Ascending aorta (tissue), 2 donors: ENCODE results near the gene SPON1. TPM values are rescaled to one million over a fixed set of nuclear protein-coding genes. Genes with fewer than 3 reads are reported as not detected.

Experiments
- DNase-seq, 2 donors: peaks; one replicate each; pipeline ENCODE4 v3.0.0-alpha.2; 2019; ENCODE audit warnings: low spot score in 2 of 2
- H3K27ac ChIP-seq, 2 donors: fragments of 200-600 bp; sonication (generic); one replicate each; pipeline ENCODE4 v1.5.1; 2016 to 2017; ENCODE audit warnings: mild to moderate bottlenecking in 1 of 2
- H3K27me3 ChIP-seq: fragments of 200-600 bp; sonication (generic); one replicate; pipeline ENCODE4 v1.5.1; 2017
- H3K36me3 ChIP-seq, 2 donors: fragments of 200-600 bp; sonication (generic); one replicate each; pipeline ENCODE4 v1.5.1; 2016
- H3K4me1 ChIP-seq, 2 donors: fragments of 200-600 bp; sonication (generic); one replicate each; pipeline ENCODE4 v1.5.1; 2016 to 2017; ENCODE audit warnings: mild to moderate bottlenecking in 1 of 2
- H3K4me3 ChIP-seq, 2 donors: fragments of 200-600 bp; sonication (generic); one replicate each; pipeline ENCODE4 v1.5.1; 2016 to 2017; ENCODE audit warnings: mild to moderate bottlenecking in 1 of 2
- H3K9me3 ChIP-seq, 2 donors: fragments of 200-600 bp; sonication (generic); one replicate each; pipeline ENCODE4 v1.5.1; 2016
- intact Hi-C: fragments of 100-400 bp; cut with DNase I; formaldehyde crosslinking; loops from one replicate; pipeline ENCODE4 v1.15.1; 2023
- total RNA-seq: library from RNA; depleted of rRNA; stranded (reverse); fragments of >200 nt; gene quantifications from one replicate; pipeline ENCODE4 v1.1.0, GENCODE V29; 2016
- TF ChIP-seq, protein P1 (sequence below), 3 experiments: fragments of 200-600 bp in 2 of 3; fragments of 450-650 bp in 1 of 3; sonication (generic) in 2 of 3; IDR thresholded peaks; one replicate each; pipeline ENCODE4 v1.5.1; 2016 to 2019; ENCODE audit warnings: antibody characterized with exemption in 3 of 3, mild to moderate bottlenecking in 1 of 3, moderate library complexity in 1 of 3

Gene SPON1
- total RNA-seq, 1 donor from 2014 or later, result 37.8 TPM

DNA sequence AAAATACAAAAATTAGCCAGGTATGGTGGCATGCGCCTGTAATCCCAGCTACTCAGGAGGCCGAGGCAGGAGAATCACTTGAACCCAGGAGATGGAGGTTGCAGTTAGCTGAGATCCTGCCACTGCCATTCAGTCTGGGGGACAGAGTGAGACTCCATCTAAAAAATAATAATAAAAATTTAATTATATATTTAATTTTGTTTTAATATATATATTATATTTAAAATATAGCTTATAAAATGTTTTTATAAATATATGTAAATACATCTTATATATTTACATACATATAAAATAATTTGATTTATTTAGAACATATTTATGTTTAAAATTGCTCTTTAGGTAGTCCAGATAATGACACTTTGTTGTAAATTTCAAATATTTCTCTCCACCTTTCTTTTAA, 82.9 kb downstream of the SPON1 start:
- Histone ChIP-seq H3K4me3 (no peak overlapping the region), H3K27me3 (no peaks in the 10 kb centered on the region), H3K4me1 (peaks cover 0 to 3% of the 10 kb centered on the region in 2 donors), H3K9me3 (no peaks in the 10 kb centered on the region), H3K27ac (no peak overlapping the region), H3K36me3 (no peaks in the 10 kb centered on the region)
- intact Hi-C loops, result no loop called here
- no peak for DNase-seq
- TF ChIP-seq, protein P1, sequence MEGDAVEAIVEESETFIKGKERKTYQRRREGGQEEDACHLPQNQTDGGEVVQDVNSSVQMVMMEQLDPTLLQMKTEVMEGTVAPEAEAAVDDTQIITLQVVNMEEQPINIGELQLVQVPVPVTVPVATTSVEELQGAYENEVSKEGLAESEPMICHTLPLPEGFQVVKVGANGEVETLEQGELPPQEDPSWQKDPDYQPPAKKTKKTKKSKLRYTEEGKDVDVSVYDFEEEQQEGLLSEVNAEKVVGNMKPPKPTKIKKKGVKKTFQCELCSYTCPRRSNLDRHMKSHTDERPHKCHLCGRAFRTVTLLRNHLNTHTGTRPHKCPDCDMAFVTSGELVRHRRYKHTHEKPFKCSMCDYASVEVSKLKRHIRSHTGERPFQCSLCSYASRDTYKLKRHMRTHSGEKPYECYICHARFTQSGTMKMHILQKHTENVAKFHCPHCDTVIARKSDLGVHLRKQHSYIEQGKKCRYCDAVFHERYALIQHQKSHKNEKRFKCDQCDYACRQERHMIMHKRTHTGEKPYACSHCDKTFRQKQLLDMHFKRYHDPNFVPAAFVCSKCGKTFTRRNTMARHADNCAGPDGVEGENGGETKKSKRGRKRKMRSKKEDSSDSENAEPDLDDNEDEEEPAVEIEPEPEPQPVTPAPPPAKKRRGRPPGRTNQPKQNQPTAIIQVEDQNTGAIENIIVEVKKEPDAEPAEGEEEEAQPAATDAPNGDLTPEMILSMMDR (IDR thresholded peaks at IDR 0.05), result no peak

DNA sequence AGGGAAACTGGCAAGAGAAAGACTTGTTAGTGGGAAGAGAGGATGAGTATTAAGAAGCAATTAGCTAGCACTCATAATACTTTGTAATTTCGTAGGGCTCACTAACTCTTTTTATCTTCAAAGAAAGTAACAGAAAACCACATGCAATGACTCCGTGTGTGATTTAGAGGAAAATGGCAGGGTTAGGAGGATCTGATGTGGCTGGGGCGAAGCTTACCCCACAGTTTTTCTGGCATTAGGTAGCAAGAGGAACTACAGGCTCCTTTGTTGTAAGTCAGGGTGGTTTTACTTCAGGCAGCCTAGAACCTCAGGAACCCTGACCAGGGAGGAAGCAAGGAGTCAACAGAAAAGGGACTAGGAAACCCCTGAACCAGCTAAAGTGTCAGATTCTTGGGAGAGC, 89.7 kb downstream of the SPON1 start:
- H3K4me1 ChIP-seq, result no peaks in the 10 kb centered on the region
- no peaks in the 10 kb centered on the region for H3K36me3 ChIP-seq
- H3K9me3 ChIP-seq, result no peaks in the 10 kb centered on the region
- H3K27ac ChIP-seq, result no peak overlapping the region
- no peaks in the 10 kb centered on the region for H3K27me3 ChIP-seq
- DNase-seq, result no peak
- TF ChIP-seq, protein P1 (IDR thresholded peaks at IDR 0.05), result no peak
- intact Hi-C loops, result no loop called here
- no peak overlapping the region for H3K4me3 ChIP-seq

DNA sequence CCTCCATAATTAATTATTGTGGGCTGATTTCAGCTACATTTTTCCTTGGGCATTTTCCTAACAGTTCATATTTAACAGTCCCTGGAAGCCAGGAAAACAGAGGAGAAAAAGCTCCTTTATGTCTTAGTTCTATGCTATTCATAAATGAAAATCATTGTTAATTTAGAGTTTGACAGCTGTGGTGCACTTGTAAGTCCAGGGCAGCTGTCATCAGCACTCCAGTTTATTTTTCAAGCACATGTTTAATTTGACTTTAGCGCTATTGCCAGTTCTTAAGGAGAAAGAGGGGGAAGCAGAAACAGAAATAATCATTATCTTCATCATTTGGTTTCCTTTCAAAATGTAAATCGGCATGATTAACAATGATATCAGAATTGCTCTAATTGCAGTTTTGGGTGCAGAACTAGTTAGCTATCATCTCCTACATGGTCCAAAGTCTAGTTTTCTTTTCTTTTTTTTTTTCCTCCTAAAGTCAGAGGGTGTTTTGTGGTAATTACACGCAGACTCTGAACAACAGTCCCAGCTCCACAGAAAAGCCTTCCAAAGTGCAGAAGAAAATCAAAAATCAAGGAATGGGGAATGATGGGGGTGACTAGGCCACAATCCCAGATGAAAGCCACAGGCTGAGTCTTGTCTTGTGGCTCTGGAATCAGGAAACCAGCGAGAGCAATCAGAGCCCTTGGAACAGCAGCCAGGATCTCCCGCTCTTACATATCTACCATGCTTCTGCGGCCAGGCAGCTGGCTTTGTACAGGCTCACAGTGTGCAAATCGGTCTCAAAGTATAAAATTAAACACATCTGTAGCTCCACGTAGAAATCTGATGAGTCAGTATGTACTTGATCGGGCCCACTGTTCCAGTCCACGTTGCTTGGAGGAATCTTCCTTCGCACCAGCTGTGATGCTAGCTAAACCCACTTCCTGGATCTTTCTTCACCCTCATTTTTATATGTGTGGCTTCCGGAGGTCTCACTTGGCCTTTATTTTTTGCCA, 91.9 kb downstream of the SPON1 start:
- no peaks in the 10 kb centered on the region for H3K27me3 ChIP-seq
- H3K4me1 ChIP-seq, result no peaks in the 10 kb centered on the region
- DNase-seq, result no peak
- H3K27ac ChIP-seq, result no peak overlapping the region
- H3K36me3 ChIP-seq, result no peaks in the 10 kb centered on the region
- no peaks in the 10 kb centered on the region for H3K9me3 ChIP-seq
- TF ChIP-seq, protein P1 (IDR thresholded peaks at IDR 0.05), result no peak
- intact Hi-C loops, result no loop called here
- H3K4me3 ChIP-seq, result no peak overlapping the region

DNA sequence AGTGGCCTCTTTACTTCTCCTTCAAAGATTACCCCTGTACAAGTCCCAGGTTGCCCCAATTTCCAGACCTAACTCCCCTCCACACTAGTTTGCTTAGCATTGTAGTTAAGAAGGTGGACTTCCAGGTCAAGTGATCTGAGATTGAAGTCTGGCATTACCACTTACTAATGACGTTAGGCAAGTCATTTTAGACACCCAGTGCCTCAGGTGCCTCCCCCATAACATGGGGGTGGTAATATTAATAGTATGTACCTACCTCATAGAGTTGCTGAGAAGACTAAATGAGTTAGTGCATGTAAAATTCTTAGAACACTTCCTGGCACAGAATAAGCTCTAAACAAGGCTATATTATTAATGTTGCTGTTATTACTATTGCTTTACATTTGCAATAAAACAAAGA, 93.4 kb downstream of the SPON1 start:
- Histone ChIP-seq H3K27me3 (no peaks in the 10 kb centered on the region), H3K4me3 (no peak overlapping the region), H3K27ac (no peak overlapping the region), H3K36me3 (no peaks in the 10 kb centered on the region), H3K9me3 (no peaks in the 10 kb centered on the region), H3K4me1 (peaks cover 0 to 3% of the 10 kb centered on the region in 2 donors)
- TF ChIP-seq, protein P1 (IDR thresholded peaks at IDR 0.05), result no peak
- intact Hi-C loops, result no loop called here
- no peak for DNase-seq

DNA sequence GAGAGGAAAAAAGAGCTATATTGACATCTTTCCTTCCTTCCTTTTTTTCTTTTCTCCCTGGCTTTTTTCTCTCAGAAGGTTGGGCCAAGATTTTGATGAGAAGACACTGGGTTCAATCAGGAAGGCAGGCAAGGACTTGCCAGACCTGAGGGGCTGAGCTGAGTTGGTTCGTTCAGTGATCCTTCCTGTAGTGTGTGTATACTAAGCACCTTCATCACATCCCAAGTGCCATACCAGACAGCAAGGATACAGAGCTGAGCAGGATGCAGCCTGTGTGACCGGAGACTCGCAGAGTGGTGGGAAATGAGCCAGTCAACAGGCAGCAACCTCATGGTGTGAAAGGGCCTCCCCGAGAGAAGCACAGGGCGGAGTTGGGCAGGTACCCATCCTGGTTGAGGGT, 95.5 kb downstream of the SPON1 start:
- no peak overlapping the region for H3K4me3 ChIP-seq
- intact Hi-C loops, result no loop called here
- no peak overlapping the region for H3K27ac ChIP-seq
- H3K4me1 ChIP-seq, result peaks cover 0 to 3% of the 10 kb centered on the region in 2 donors
- H3K27me3 ChIP-seq, result no peaks in the 10 kb centered on the region
- no peak for DNase-seq
- no peaks in the 10 kb centered on the region for H3K9me3 ChIP-seq
- TF ChIP-seq, protein P1 (IDR thresholded peaks at IDR 0.05), result no peak
- H3K36me3 ChIP-seq, result no peaks in the 10 kb centered on the region
